Stomach (tissue), 19 donors: ENCODE data around the gene CACNA1I. TPM values are rescaled to one million over a fixed set of nuclear protein-coding genes. Genes with fewer than 3 reads are reported as not detected.
"Not testable (repeated sequence)": the region's sequence is repeated elsewhere in the genome, so short reads cannot be mapped to it uniquely, and the experiment has no call there.

Experiments
- DNase-seq, 2 donors: peaks; one replicate each; pipeline versions ENCODE4 v3.0.0 to v3.0.0-alpha.2; 2013 to 2019
- H3K27ac ChIP-seq, 5 donors: fragments of 200-600 bp in 4 of 5; sonication (generic) in 4 of 5; one replicate each; pipeline ENCODE4 v1.5.1; 2013 to 2019; ENCODE audit warnings: mild to moderate bottlenecking in 1 of 5, moderate library complexity in 1 of 5
- H3K27me3 ChIP-seq, 3 donors: fragments of 200-600 bp; sonication (generic); one replicate each; pipeline ENCODE4 v1.5.1; 2017 to 2019; ENCODE audit warnings: mixed run types in 1 of 3
- H3K36me3 ChIP-seq, 4 donors: fragments of 200-600 bp; sonication (generic); 1 replicate in 3 of 4; 2 replicates in 1 of 4; pipeline ENCODE4 v1.5.1; 2016 to 2019
- H3K4me1 ChIP-seq, 4 donors: fragments of 200-600 bp; sonication (generic); one replicate each; pipeline ENCODE4 v1.5.1; 2016 to 2019
- H3K4me3 ChIP-seq, 4 donors: fragments of 200-600 bp; sonication (generic) in 3 of 4; one replicate each; pipeline ENCODE4 v1.5.1; 2016 to 2019; ENCODE audit warnings: mild to moderate bottlenecking in 1 of 4
- H3K9me3 ChIP-seq, 4 donors: fragments of 200-600 bp; sonication (generic); one replicate each; pipeline ENCODE4 v1.5.1; 2016 to 2019
- CTCF ChIP-seq, 7 experiments: fragments of 450-650 bp in 4 of 7; fragments of 200-600 bp in 3 of 7; sonication (generic) in 3 of 7; IDR thresholded peaks; one replicate each; pipeline ENCODE4 v1.5.1; 2016 to 2019; ENCODE audit warnings: antibody characterized with exemption in 7 of 7, control low read depth in 2 of 7, mild to moderate bottlenecking in 1 of 7
- EP300 ChIP-seq: sonication (generic); formaldehyde crosslinking; IDR thresholded peaks from one replicate; pipeline ENCODE4 v1.6.1; 2017; ENCODE audit warnings: antibody characterized with exemption
- POLR2A ChIP-seq, 4 donors: fragments of 450-650 bp; IDR thresholded peaks; one replicate each; pipeline ENCODE4 v1.6.1; 2016; ENCODE audit warnings: antibody characterized with exemption in 4 of 4, control low read depth in 2 of 4, mild to moderate bottlenecking in 1 of 4, moderate library complexity in 1 of 4
- POLR2AphosphoS5 ChIP-seq, 3 donors: sonication (generic); formaldehyde crosslinking; IDR thresholded peaks; one replicate each; pipeline ENCODE4 v1.6.1; 2016; ENCODE audit warnings: antibody characterized with exemption in 3 of 3
- WGBS, 5 donors: extraction: QIAGEN DNeasy Blood & Tissue Kit in 3 of 5; methylation state at CpG; one replicate each; pipeline versions ENCODE4 v1.1.5 to v1.1.7; 2013 to 2018; 5-methylcytosine and 5-hydroxymethylcytosine counted together
- intact Hi-C: fragments of 100-400 bp; cut with DNase I; formaldehyde crosslinking; loops from one replicate; pipeline ENCODE4 v1.15.1; 2023; ENCODE audit warnings: low total_unique reads
- long read RNA-seq, 10 donors: transcript quantifications; one replicate each; lab custom pipeline, GENCODE V29; 2026
- polyA plus RNA-seq, 3 donors: library from polyadenylated mRNA; stranded (reverse); fragments of 200-250 nt; gene quantifications; one replicate each; pipeline ENCODE4 v1.2.3, GENCODE V29; 2013
- total RNA-seq, 5 donors: library from RNA; depleted of rRNA; stranded (reverse); fragments of >200 nt; gene quantifications; one replicate each; pipeline versions ENCODE4 v1.1.0 to v1.2.3, GENCODE V29; 2014 to 2016
- donor health status: healthy with polysubstance abuse.
- donor health status: Bipolar disorder and iron deficiency.
- donor health status: healthy.

Gene CACNA1I
- total RNA-seq (1 to 10 TPM in 1 of 5 donors, under 1 TPM in 2, not detected in 2; 0.29 to 4.0 (median 0.37) TPM), polyA plus RNA-seq (under 1 TPM; 0.06 to 0.15 (median 0.08) TPM)
- long read RNA-seq, donor 1 = 0 reads
- long read RNA-seq, donor 2 = 0 reads
- long read RNA-seq, donor 3 = 0 reads
- long read RNA-seq, donor 4 = 0 reads
- long read RNA-seq, donor 5 = 0 reads
- long read RNA-seq, donor 6 = 0 reads
- long read RNA-seq, donor 7 = 0 reads
- long read RNA-seq, donor 8 = 0 reads
- long read RNA-seq, donor 9 = 0 reads
- long read RNA-seq, donor 10 = 0 reads

DNA sequence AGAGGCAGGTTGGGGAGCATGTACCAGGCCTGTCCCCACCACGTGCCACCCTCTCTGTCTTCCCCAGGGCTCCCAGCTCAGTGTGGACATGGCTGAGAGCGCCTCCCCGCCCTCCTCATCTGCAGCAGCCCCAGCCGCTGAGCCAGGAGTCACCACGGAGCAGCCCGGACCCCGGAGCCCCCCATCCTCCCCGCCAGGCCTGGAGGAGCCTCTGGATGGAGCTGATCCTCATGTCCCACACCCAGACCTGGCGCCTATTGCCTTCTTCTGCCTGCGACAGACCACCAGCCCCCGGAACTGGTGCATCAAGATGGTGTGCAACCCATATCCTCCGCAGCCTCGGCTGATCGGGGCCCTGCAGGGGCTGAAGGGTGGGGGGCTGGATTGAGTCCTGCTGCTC is at the start of gene CACNA1I:
TSS of gene CACNA1I (plus strand) at position 89 of the 400 bp plus-strand sequence. CDS start at position 89, 0 bp downstream.
- TF ChIP-seq POLR2A (IDR thresholded peaks at IDR 0.05) = no peak
- TF ChIP-seq CTCF (IDR thresholded peaks at IDR 0.05) = no peak
- Histone ChIP-seq H3K36me3 (no peaks in the 10 kb centered on the region), H3K27ac (no peak within 1 kb of the TSS), H3K27me3 (peaks cover 0 to 25% (median 6%) of the 10 kb centered on the region in 3 donors), H3K4me1 (no peaks in the 10 kb centered on the region), H3K4me3 (no peak within 1 kb of the TSS), H3K9me3 (no peaks in the 10 kb centered on the region)
- intact Hi-C loops = no loop called here
- DNase-seq = no peak
- 75 to 96% (median 82%) methylated on average over 4 to 14 of the region's 14 CpGs for WGBS, 5 donors

GRCh38 chr22:39521106-39521885 is 49.3 kb upstream of the CACNA1I start:
- 1 to 2% (median 1%) methylated on average over 25 to 28 of the region's 28 CpGs for WGBS, 5 donors

DNA sequence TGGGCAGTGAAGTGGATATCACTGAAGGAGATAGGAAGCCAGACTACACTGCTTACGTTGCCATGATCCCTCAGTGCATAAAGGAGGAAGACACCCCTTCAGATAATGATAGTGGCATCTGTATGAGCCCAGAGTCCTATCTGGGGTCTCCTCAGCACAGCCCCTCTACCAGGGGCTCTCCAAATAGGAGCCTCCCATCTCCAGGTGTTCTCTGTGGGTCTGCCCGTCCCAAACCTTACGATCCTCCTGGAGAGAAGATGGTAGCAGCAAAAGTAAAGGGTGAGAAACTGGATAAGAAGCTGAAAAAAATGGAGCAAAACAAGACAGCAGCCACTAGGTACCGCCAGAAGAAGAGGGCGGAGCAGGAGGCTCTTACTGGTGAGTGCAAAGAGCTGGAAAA is 48.5 kb upstream of the CACNA1I start:
- DNase-seq = not testable (repeated sequence)
- Histone ChIP-seq H3K4me1 (peaks cover 41 to 77% (median 73%) of the 10 kb centered on the region in 4 donors), H3K27ac (peak overlapping the region in 4 of 5 donors; percentile 98 to 100 (median 99))

More at GRCh38 chr22:39521106-39521885, 49.3 kb upstream of the CACNA1I start:
- Histone ChIP-seq H3K4me1 (peaks cover 41 to 70% (median 66%) of the 10 kb centered on the region in 4 donors), H3K27ac (peak overlapping the region; percentile 98 to 100 (median 99)), H3K36me3 (peaks cover 37 to 64% (median 58%) of the 10 kb centered on the region in 4 donors), H3K4me3 (peak overlapping the region; percentile 95 to 100 (median 98))
- DNase-seq, intact Hi-C loops, H3K27me3 ChIP-seq, H3K9me3 ChIP-seq: not testable (repeated sequence)

DNA sequence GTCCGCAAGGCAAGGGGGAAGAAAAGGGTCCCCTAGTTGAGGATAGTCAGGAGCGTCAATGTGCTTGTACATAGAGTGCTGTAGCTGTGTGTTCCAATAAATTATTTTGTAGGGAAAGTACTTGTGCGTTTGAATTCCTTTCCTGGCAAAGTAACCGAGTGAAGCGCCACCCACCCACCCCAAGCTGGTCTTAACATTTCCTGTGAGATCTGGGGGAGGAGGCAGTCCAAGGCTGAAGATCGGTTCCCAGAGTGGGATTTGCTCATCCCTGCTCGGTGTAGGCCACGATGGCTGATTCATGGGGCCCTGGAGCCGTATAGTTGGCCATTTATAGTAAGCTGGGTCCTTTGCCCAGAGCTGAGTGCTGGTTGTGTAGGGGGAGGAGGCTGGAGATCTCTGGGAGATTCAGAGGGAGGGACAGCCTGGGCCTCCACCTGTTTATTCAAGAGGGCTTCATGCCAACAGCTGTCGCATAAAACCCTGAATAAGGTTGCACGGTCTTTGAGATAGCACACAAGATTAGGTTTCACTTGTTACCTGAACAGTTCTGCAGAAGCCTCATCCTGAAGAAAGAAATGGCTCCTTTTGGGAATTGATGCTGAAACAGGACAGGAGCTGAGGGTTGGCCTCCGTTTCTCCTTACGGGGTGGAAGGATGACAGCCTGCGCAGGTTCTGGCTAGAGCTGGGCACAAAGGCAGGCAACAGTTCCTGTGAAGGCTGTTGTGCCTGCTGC is 47.8 kb upstream of the CACNA1I start:
- intact Hi-C loops = no loop called here
- peak; percentile 56 to 73 for DNase-seq
- peaks cover 46 to 82% (median 79%) of the 10 kb centered on the region in 4 donors for H3K4me1 ChIP-seq

More for the DNA sequence above, 48.5 kb upstream of the CACNA1I start:
- Histone ChIP-seq H3K4me3 (peak overlapping the region; percentile 95 to 100 (median 98)), H3K36me3 (peaks cover 37 to 56% (median 51%) of the 10 kb centered on the region in 4 donors)
- H3K9me3 ChIP-seq, intact Hi-C loops, H3K27me3 ChIP-seq: not testable (repeated sequence)
- WGBS, 5 donors = 2 to 12% (median 8%) methylated on average over 3 to 5 of the region's 5 CpGs

More for the DNA sequence above, 47.8 kb upstream of the CACNA1I start:
- no peaks in the 10 kb centered on the region for H3K9me3 ChIP-seq
- peaks cover 37 to 55% (median 53%) of the 10 kb centered on the region in 4 donors for H3K36me3 ChIP-seq
- H3K27me3 ChIP-seq = no peaks in the 10 kb centered on the region
- TF ChIP-seq CTCF (IDR thresholded peaks at IDR 0.05) (no peak), POLR2A (IDR thresholded peaks at IDR 0.05) (no peak), POLR2AphosphoS5 (IDR thresholded peaks at IDR 0.05) (peak in 2 of 3 donors; percentile 9 to 20), EP300 (no peak)
- 4 to 11% (median 6%) methylated on average over 13 to 14 of the region's 14 CpGs for WGBS, 5 donors
- H3K27ac ChIP-seq = peak overlapping the region; percentile 48 to 100 (median 99)
- peak overlapping the region; percentile 95 to 100 (median 98) for H3K4me3 ChIP-seq
